Natural killer cell (primary cell): Measurements from ENCODE around the gene REXO4. TPM values are rescaled to one million over a fixed set of nuclear protein-coding genes. Genes with fewer than 3 reads are reported as not detected.
A peak's percentile ranks its signal among the peaks of the same experiment; 100 is the strongest.

ENCODE experiments used
- ATAC-seq, 3 donors: fragments of 150-1000 bp in 2 of 3; fragments of 200-7000 bp in 1 of 3; cut with Tn5 transposase; 1 replicate in 1 of 3; 2 replicates in 2 of 3; pipeline ENCODE4 v1.10.0; 2021; ENCODE audit warnings: mild to moderate bottlenecking in 2 of 3, moderate library complexity in 2 of 3
- DNase-seq, 2 donors: peaks; one replicate each; pipeline versions ENCODE4 v3.0.0 to v3.0.0-alpha.2; 2013 to 2021; ENCODE audit warnings: mixed read lengths in 1 of 2
- H3K27ac ChIP-seq: one replicate; pipeline ENCODE4 v1.5.1; 2013; ENCODE audit warnings: mild to moderate bottlenecking, low read length
- H3K27me3 ChIP-seq: one replicate; pipeline ENCODE4 v1.6.1; 2013; ENCODE audit warnings: low read length; ENCODE audit not compliant: control insufficient read depth, insufficient read depth
- H3K36me3 ChIP-seq: one replicate; pipeline ENCODE4 v1.6.1; 2013; ENCODE audit warnings: low read length; ENCODE audit not compliant: control insufficient read depth, insufficient read depth
- H3K4me1 ChIP-seq: one replicate; pipeline ENCODE4 v1.6.1; 2013; ENCODE audit warnings: low read length; ENCODE audit not compliant: control insufficient read depth, insufficient read depth
- H3K4me3 ChIP-seq: one replicate; pipeline ENCODE4 v1.5.1; 2013; ENCODE audit warnings: low read length
- H3K9me3 ChIP-seq: one replicate; pipeline ENCODE4 v1.6.1; 2013; ENCODE audit warnings: low read length; ENCODE audit not compliant: control insufficient read depth, insufficient read depth
- H3K27ac Mint-ChIP-seq, 2 donors: one replicate each; pipeline ENCODE4 v1.8.0; 2022; ENCODE audit warnings: mild to moderate bottlenecking in 2 of 2, mixed read lengths in 2 of 2, moderate library complexity in 1 of 2
- H3K27me3 Mint-ChIP-seq, 2 donors: one replicate each; pipeline ENCODE4 v1.8.0; 2022; ENCODE audit warnings: low read depth in 2 of 2, mixed read lengths in 2 of 2
- H3K36me3 Mint-ChIP-seq: one replicate; pipeline ENCODE4 v1.8.0; 2022; ENCODE audit warnings: mixed read lengths
- H3K4me1 Mint-ChIP-seq, 2 donors: one replicate each; pipeline ENCODE4 v1.8.0; 2022; ENCODE audit warnings: mixed read lengths in 2 of 2
- H3K4me3 Mint-ChIP-seq: one replicate; pipeline ENCODE4 v1.8.0; 2022; ENCODE audit warnings: mild to moderate bottlenecking, moderate library complexity, mixed read lengths
- H3K9me3 Mint-ChIP-seq, 2 donors: one replicate each; pipeline ENCODE4 v1.8.0; 2022; ENCODE audit warnings: mixed read lengths in 2 of 2
- WGBS: methylation state at CpG from one replicate; pipeline ENCODE4 v1.1.7; 2013; ENCODE audit warnings: missing lambda C conversion rate; ENCODE audit not compliant: insufficient coverage; 5-methylcytosine and 5-hydroxymethylcytosine counted together
- intact Hi-C: fragments of 100-400 bp; cut with micrococcal nuclease; formaldehyde crosslinking; loops from one replicate; pipeline ENCODE4 v1.14.2; 2022
- total RNA-seq, 4 donors: library from RNA; stranded (reverse); fragments of 120-200 nt in 1 of 4; gene quantifications; one replicate each; pipeline versions ENCODE4 v1.2.3 to v1.2.4, GENCODE V29; 2013 to 2022
- TF ChIP-seq, protein P1 (sequence below): fragments of 200-600 bp; IDR thresholded peaks from one replicate; pipeline ENCODE4 v1.8.0; 2022; ENCODE audit warnings: antibody characterized with exemption

REXO4 gene
- total RNA-seq, 3 donors from 2014 or later (not counting 1 experiment from before 2014, with no cell fraction given) = 14.2 to 21.6 (median 18.8) TPM

DNA sequence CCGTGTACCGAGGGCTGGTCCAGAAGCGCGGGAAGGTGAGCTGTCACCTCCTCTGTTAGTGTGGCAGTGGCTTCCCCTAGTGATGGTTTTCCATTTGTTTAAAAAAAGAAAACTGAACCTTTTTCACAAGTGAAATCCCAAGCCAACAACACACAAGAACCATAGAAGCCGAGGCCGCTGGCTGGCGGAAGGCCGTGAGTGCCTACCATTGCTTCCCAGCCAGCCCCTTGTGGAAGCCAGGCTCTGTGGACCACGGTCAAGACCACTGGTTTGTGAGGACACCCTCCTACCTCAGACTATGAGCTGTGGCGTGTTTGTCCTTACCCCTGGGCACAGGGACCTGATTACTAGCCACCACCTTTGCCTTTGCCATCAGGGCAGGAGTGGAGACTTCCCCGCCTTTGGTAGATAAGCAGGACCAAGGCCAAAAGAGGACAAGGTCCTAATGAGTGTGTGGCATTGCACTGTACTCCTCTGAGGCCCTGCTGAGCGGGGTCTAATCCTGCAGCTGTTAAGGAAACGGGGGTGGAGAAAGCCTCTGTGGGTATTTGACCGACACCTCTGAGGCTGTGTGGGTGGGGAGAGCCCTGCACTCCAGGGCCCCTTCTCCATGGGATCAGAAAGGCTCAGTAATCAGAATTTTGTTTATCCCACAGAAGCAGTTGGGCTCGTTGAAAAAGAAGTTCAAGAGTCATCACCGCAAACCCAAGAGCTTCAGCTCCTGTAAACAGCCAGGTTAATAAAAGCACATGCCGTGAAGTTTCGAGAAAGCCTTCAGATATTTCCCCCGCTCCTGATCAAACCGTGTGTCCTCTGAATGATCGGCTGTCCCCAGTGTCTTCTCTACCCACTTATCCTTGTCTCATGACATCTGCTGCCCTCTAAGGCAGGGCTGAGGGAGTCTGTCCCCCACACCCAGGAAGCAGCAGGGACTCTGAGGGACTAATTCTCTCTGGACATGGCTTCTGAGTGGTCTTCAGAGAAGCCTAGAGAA is 57.1 kb downstream of the REXO4 start:
- Mint-ChIP-seq H3K4me3 (no peak overlapping the region), H3K4me1 (peaks cover 21 to 47% of the 10 kb centered on the region in 2 donors), H3K27ac (peak overlapping the region; percentile 29 to 64), H3K36me3 (peaks cover 7% of the 10 kb centered on the region), H3K27me3 (no peaks in the 10 kb centered on the region), H3K9me3 (no peaks in the 10 kb centered on the region)
- WGBS = 87% methylated on average over 21 of the region's 21 CpGs
- intact Hi-C loops = no loop called here
- Histone ChIP-seq H3K4me1 (peaks cover 26% of the 10 kb centered on the region), H3K27ac (no peak overlapping the region), H3K36me3 (peaks cover 53% of the 10 kb centered on the region), H3K4me3 (no peak overlapping the region), H3K9me3 (no peaks in the 10 kb centered on the region), H3K27me3 (no peaks in the 10 kb centered on the region)
- no peak for DNase-seq
- TF ChIP-seq, protein P1, sequence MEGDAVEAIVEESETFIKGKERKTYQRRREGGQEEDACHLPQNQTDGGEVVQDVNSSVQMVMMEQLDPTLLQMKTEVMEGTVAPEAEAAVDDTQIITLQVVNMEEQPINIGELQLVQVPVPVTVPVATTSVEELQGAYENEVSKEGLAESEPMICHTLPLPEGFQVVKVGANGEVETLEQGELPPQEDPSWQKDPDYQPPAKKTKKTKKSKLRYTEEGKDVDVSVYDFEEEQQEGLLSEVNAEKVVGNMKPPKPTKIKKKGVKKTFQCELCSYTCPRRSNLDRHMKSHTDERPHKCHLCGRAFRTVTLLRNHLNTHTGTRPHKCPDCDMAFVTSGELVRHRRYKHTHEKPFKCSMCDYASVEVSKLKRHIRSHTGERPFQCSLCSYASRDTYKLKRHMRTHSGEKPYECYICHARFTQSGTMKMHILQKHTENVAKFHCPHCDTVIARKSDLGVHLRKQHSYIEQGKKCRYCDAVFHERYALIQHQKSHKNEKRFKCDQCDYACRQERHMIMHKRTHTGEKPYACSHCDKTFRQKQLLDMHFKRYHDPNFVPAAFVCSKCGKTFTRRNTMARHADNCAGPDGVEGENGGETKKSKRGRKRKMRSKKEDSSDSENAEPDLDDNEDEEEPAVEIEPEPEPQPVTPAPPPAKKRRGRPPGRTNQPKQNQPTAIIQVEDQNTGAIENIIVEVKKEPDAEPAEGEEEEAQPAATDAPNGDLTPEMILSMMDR = no peak
- ATAC-seq = no peak

DNA sequence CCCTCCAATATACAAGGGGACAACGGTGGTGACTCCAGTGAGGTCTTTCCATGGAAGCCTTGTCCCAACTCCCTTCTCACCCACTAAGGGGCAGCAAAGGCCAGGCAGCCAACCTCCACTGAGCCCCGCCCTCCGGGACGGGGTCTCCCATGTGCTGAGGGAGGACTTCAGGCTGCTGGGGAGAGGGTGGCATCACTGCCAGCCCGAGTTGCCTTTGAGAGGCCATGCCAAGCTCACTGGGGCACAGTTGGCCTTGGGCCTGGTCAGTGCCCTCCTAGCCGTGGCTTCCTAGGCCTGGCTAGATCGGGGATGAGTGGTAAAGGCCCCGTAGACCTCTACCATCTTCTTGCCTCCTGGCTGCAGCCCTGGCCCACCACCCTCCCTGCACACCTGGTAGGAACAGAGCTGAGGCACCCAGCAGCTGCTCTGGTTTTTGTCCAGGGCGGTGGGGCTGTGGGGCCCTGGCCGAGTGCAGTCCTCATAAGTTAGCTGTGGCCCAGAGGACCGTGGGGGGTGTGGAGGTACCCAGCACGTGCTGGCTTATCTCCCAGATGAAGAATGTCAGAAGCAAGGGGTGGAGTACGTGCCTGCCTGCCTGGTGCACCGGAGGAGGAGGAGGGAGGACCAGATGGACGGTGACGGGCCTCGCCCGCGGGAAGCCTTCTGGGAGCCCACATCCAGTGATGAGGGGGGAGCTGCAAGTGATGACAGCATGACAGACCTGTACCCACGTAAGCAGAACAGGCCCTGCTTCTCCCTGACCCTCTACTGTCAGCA is 58.2 kb downstream of the REXO4 start:
- no peak overlapping the region for H3K27ac ChIP-seq

DNA sequence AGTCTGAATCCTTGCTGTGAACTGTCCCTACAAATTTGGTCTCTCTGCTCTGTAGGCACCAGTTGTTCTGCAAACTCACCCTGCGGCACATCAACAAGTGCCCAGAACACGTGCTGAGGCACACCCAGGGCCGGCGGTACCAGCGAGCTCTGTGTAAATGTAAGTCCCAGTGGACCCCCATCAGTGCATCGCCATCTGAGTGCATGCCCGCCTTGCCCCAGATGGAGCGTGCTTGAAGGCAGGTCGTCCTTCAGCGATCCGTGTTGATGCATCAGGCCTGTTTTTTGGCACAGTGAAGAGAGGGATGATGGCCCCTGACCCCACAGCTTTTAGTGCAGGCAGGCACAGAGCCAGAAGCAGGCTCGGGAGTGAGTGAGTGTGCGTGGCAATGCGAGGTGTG is 60.2 kb downstream of the REXO4 start:
- WGBS = 95% methylated on average over 14 of the region's 14 CpGs

More for the DNA sequence above, 58.2 kb downstream of the REXO4 start:
- H3K4me1 ChIP-seq = peaks cover 37% of the 10 kb centered on the region
- DNase-seq = peak in 1 of 2 donors; percentile 50
- no peak overlapping the region for H3K4me3 ChIP-seq
- H3K9me3 ChIP-seq = no peaks in the 10 kb centered on the region
- peaks cover 43% of the 10 kb centered on the region for H3K36me3 ChIP-seq
- ATAC-seq = no peak
- H3K4me1 Mint-ChIP-seq = peaks cover 21 to 47% of the 10 kb centered on the region in 2 donors
- H3K27me3 ChIP-seq = no peaks in the 10 kb centered on the region
- intact Hi-C loops = no loop called here
- no peak overlapping the region for H3K4me3 Mint-ChIP-seq
- H3K27ac Mint-ChIP-seq = peak overlapping the region; percentile 77 to 87
- 89% methylated on average over 20 of the region's 20 CpGs for WGBS
- peaks cover 7% of the 10 kb centered on the region for H3K36me3 Mint-ChIP-seq
- TF ChIP-seq, protein P1 = no peak
- H3K27me3 Mint-ChIP-seq = no peaks in the 10 kb centered on the region
- H3K9me3 Mint-ChIP-seq = no peaks in the 10 kb centered on the region

More for the DNA sequence above, 60.2 kb downstream of the REXO4 start:
- Histone ChIP-seq H3K36me3 (peaks cover 44% of the 10 kb centered on the region), H3K27me3 (no peaks in the 10 kb centered on the region), H3K4me3 (no peak overlapping the region), H3K27ac (no peak overlapping the region), H3K9me3 (no peaks in the 10 kb centered on the region), H3K4me1 (peaks cover 37% of the 10 kb centered on the region)
- Mint-ChIP-seq H3K27ac (peak overlapping the region; percentile 77 to 87), H3K27me3 (no peaks in the 10 kb centered on the region), H3K4me1 (peaks cover 22 to 40% of the 10 kb centered on the region in 2 donors), H3K36me3 (no peaks in the 10 kb centered on the region), H3K9me3 (no peaks in the 10 kb centered on the region), H3K4me3 (peak overlapping the region; percentile 87)
- no peak for DNase-seq
- ATAC-seq = no peak
- TF ChIP-seq, protein P1 = no peak
- intact Hi-C loops = loop anchor here (2.0 kb wide), 1 partner anchor 13 kb away; no protein-coding TSS in a partner anchor
